GM19351 (cell line): Measurements from ENCODE around the gene WIPI1.

ENCODE experiments used
- ATAC-seq: cut with Tn5 transposase; IDR thresholded peaks from one replicate; pipeline ENCODE4 v1.9.1; 2021; ENCODE audit warnings: mild to moderate bottlenecking, moderate library complexity; ENCODE audit not compliant: unreplicated experiment

Gene WIPI1

GRCh38 chr17:68461122-68461539 is 3.8 kb upstream of the WIPI1 start:
- no peak for ATAC-seq

- ATAC-seq = no peak
Measured at GRCh38 chr17:68460715-68461114, 3.4 kb upstream of the WIPI1 start.

- no peak for ATAC-seq
Measured at GRCh38 chr17:68460146-68460545, 2.9 kb upstream of the WIPI1 start.

GRCh38 chr17:68459037-68459639 is 1.8 kb upstream of the WIPI1 start:
- peak; percentile 28 for ATAC-seq

- ATAC-seq = peak; percentile 30
Measured at GRCh38 chr17:68458260-68459036, 1.2 kb upstream of the WIPI1 start.

- peak; percentile 62 for ATAC-seq
Measured at GRCh38 chr17:68457539-68458259, 403 bp upstream of the WIPI1 start.

- ATAC-seq = no peak
Measured at GRCh38 chr17:68456339-68457167, 743 bp downstream of the WIPI1 start.

GRCh38 chr17:68455901-68456338 is 1.4 kb downstream of the WIPI1 start:
- no peak for ATAC-seq

- no peak for ATAC-seq
Measured at GRCh38 chr17:68453991-68454665, 3.2 kb downstream of the WIPI1 start.

GRCh38 chr17:68452724-68453290 is 4.5 kb downstream of the WIPI1 start:
- ATAC-seq = no peak

- no peak for ATAC-seq
Measured at GRCh38 chr17:68451670-68452354, 5.5 kb downstream of the WIPI1 start.

- ATAC-seq = no peak
Measured at GRCh38 chr17:68450801-68451200, 6.5 kb downstream of the WIPI1 start.

- ATAC-seq = no peak
Measured at GRCh38 chr17:68450391-68450790, 6.9 kb downstream of the WIPI1 start.

GRCh38 chr17:68449021-68449739 is 8.1 kb downstream of the WIPI1 start:
- no peak for ATAC-seq

GRCh38 chr17:68446626-68447041 is 10.7 kb downstream of the WIPI1 start:
- ATAC-seq = no peak

GRCh38 chr17:68445671-68446070 is 11.6 kb downstream of the WIPI1 start:
- no peak for ATAC-seq

- ATAC-seq = no peak
Measured at GRCh38 chr17:68443972-68444464, 13.3 kb downstream of the WIPI1 start.

- ATAC-seq = no peak
Measured at GRCh38 chr17:68441070-68441770, 16.1 kb downstream of the WIPI1 start.
